NCI-H2081 treated with DMSO at 0.1 percent for 48 hours (cell line): ENCODE data around the gene SLC28A2.
"Not testable (repeated sequence)": the region's sequence is repeated elsewhere in the genome, so short reads cannot be mapped to it uniquely, and the experiment has no call there.

Experiments
- DNase-seq: peaks from one replicate; lab custom pipeline; 2025; lab: John Stamatoyannopoulos, UW

Gene SLC28A2

GRCh38 chr15:45251888-45252287, at the start of gene SLC28A2:
Gene SLC28A2 (plus strand): TSS chr15:45252234. CDS start chr15:45253216, 982 bp downstream.
- no peak for DNase-seq

- no peak for DNase-seq
Observed at GRCh38 chr15:45203182-45203581, 48.9 kb upstream of the SLC28A2 start.

- DNase-seq, result peak; percentile 27
Observed at GRCh38 chr15:45205192-45205591, 46.8 kb upstream of the SLC28A2 start.

- DNase-seq, result no peak
Observed at GRCh38 chr15:45212493-45212892, 39.5 kb upstream of the SLC28A2 start.

- no peak for DNase-seq
Observed at GRCh38 chr15:45221053-45221599, 30.9 kb upstream of the SLC28A2 start.

GRCh38 chr15:45221967-45222366, 30.1 kb upstream of the SLC28A2 start:
- DNase-seq, result no peak

- DNase-seq, result no peak
Observed at GRCh38 chr15:45224621-45225217, 27.3 kb upstream of the SLC28A2 start.

- no peak for DNase-seq
Observed at GRCh38 chr15:45225506-45226273, 26.3 kb upstream of the SLC28A2 start.

- DNase-seq, result no peak
Observed at GRCh38 chr15:45228931-45229330, 23.1 kb upstream of the SLC28A2 start.

- DNase-seq, result no peak
Observed at GRCh38 chr15:45230245-45230965, 21.6 kb upstream of the SLC28A2 start.

GRCh38 chr15:45231132-45231531, 20.9 kb upstream of the SLC28A2 start:
- DNase-seq, result no peak

GRCh38 chr15:45231864-45232562, 20.0 kb upstream of the SLC28A2 start:
- DNase-seq, result no peak

GRCh38 chr15:45234562-45235235, 17.3 kb upstream of the SLC28A2 start:
- no peak for DNase-seq

- DNase-seq, result not testable (repeated sequence)
Observed at GRCh38 chr15:45236806-45237205, 15.2 kb upstream of the SLC28A2 start.

GRCh38 chr15:45242289-45242688, 9.7 kb upstream of the SLC28A2 start:
- no peak for DNase-seq

- DNase-seq, result no peak
Observed at GRCh38 chr15:45249125-45249780, 2.8 kb upstream of the SLC28A2 start.

GRCh38 chr15:45253330-45253729, 1.3 kb downstream of the SLC28A2 start:
- DNase-seq, result no peak

- no peak for DNase-seq
Observed at GRCh38 chr15:45254405-45254804, 2.4 kb downstream of the SLC28A2 start.

GRCh38 chr15:45254824-45255223, 2.8 kb downstream of the SLC28A2 start:
- not testable (repeated sequence) for DNase-seq

- no peak for DNase-seq
Observed at GRCh38 chr15:45259796-45260195, 7.8 kb downstream of the SLC28A2 start.

- DNase-seq, result no peak
Observed at GRCh38 chr15:45262906-45263461, 10.9 kb downstream of the SLC28A2 start.
